Keratinocyte (primary cell): ENCODE measurements around the gene MTR. TPM values are rescaled to one million over a fixed set of nuclear protein-coding genes. Genes with fewer than 3 reads are reported as not detected.

Experiments used
- DNase-seq: peaks from one replicate; pipeline ENCODE4 v3.0.0-alpha.2; 2011; ENCODE audit warnings: low read depth, missing footprints, low spot score
- FAIRE-seq: peaks from 2 replicates; lab custom pipeline; 2011; peaks lifted over from hg19 to GRCh38; lab: Jason Lieb, UNC
- H2AFZ ChIP-seq: 2 replicates; pipeline ENCODE4 v1.6.0; 2012; ENCODE audit warnings: low read length, control low read depth, inconsistent platforms; ENCODE audit not compliant: control insufficient read depth
- H3K27ac ChIP-seq: 2 replicates; pipeline ENCODE4 v1.5.1; 2011; ENCODE audit warnings: low read length; ENCODE audit not compliant: control insufficient read depth, insufficient read depth
- H3K27me3 ChIP-seq: 3 replicates; pipeline ENCODE4 v1.6.0; 2011; ENCODE audit warnings: low read length; ENCODE audit not compliant: control insufficient read depth, insufficient read depth; ENCODE audit errors: extremely low read depth
- H3K36me3 ChIP-seq, 2 experiments: 2 replicates in 1 of 2; 3 replicates in 1 of 2; pipeline ENCODE4 v1.5.1; 2011; ENCODE audit warnings: low read length in 2 of 2, mild to moderate bottlenecking in 1 of 2; ENCODE audit not compliant: control insufficient read depth in 2 of 2, insufficient read depth in 2 of 2; ENCODE audit errors: extremely low read depth in 1 of 2
- H3K4me1 ChIP-seq: 3 replicates; pipeline ENCODE4 v1.5.1; 2011; ENCODE audit warnings: low read length; ENCODE audit not compliant: control insufficient read depth, insufficient read depth; ENCODE audit errors: extremely low read depth
- H3K4me2 ChIP-seq: 3 replicates; pipeline ENCODE4 v1.6.0; 2011; ENCODE audit warnings: low read depth, low read length; ENCODE audit not compliant: control insufficient read depth, insufficient read depth; ENCODE audit errors: extremely low read depth
- H3K4me3 ChIP-seq, 3 experiments: fragments of 200-600 bp in 1 of 3; sonication (generic) in 1 of 3; 2 replicates in 2 of 3; 3 replicates in 1 of 3; pipeline ENCODE4 v1.5.1; 2011 to 2016; ENCODE audit warnings: low read length in 3 of 3, mild to moderate bottlenecking in 3 of 3, control low read depth in 2 of 3, inconsistent platforms in 1 of 3, low read depth in 1 of 3, mixed read lengths in 1 of 3, mixed run types in 1 of 3, moderate library complexity in 1 of 3; ENCODE audit not compliant: control insufficient read depth in 2 of 3, insufficient read depth in 2 of 3; ENCODE audit errors: extremely low read depth in 1 of 3
- H3K79me2 ChIP-seq: 2 replicates; pipeline ENCODE4 v1.6.0; 2012; ENCODE audit warnings: low read length; ENCODE audit not compliant: control insufficient read depth, insufficient read depth
- H3K9ac ChIP-seq: 3 replicates; pipeline ENCODE4 v1.6.0; 2011; ENCODE audit warnings: low read length; ENCODE audit not compliant: control insufficient read depth, insufficient read depth; ENCODE audit errors: extremely low read depth
- H3K9me1 ChIP-seq: 3 replicates; pipeline ENCODE4 v1.6.0; 2011; ENCODE audit warnings: low read length; ENCODE audit not compliant: control insufficient read depth, insufficient read depth; ENCODE audit errors: extremely low read depth
- H3K9me3 ChIP-seq: 2 replicates; pipeline ENCODE4 v1.5.1; 2012; ENCODE audit warnings: low read depth, low read length; ENCODE audit not compliant: control insufficient read depth
- H4K20me1 ChIP-seq: 3 replicates; pipeline ENCODE4 v1.6.0; 2011; ENCODE audit warnings: low read length; ENCODE audit not compliant: control insufficient read depth, insufficient read depth; ENCODE audit errors: extremely low read depth
- EZH2 ChIP-seq: IDR thresholded peaks from one replicate; pipeline ENCODE4 v1.6.1; 2012; ENCODE audit warnings: inconsistent platforms, mild to moderate bottlenecking, low read length, moderate library complexity
- dilution Hi-C: fragments of 300-500 bp; cut with MboI; formaldehyde crosslinking; loops from one replicate; pipeline ENCODE4 v1.7.0; 2020; ENCODE audit warnings: low sequenced_read_pairs; ENCODE audit not compliant: extremely low pct_ligation_motif_present
- polyA plus RNA-seq, 5 experiments: library from polyadenylated mRNA; depleted of rRNA in 3 of 5; stranded (reverse) in 3 of 5; stranded (forward) in 1 of 5; unstranded in 1 of 5; fragments of >200 nt; gene quantifications; 1 replicate in 1 of 5; 2 replicates in 3 of 5; 3 replicates in 1 of 5; pipeline versions ENCODE4 v1.2.1 to v1.2.3, GENCODE V29; 2011 to 2012; ENCODE audit warnings: missing spikeins in 2 of 5, low read depth in 1 of 5, low replicate concordance in 1 of 5
- TF ChIP-seq, protein P1 (sequence below), 3 experiments: IDR thresholded peaks in 1 of 3; conservative IDR thresholded peaks in 1 of 3; optimal IDR thresholded peaks in 1 of 3; 2 replicates in 2 of 3; 3 replicates in 1 of 3; pipeline versions ENCODE3 to v1.5.1; 2011; ENCODE audit warnings: low read length in 3 of 3, mild to moderate bottlenecking in 3 of 3, moderate library complexity in 2 of 3, control low read depth in 1 of 3, inconsistent platforms in 1 of 3; ENCODE audit not compliant: insufficient read depth in 2 of 3; ENCODE audit errors: extremely low read depth in 1 of 3

The MTR gene
- polyA plus RNA-seq, 1 donor (not counting 4 experiments of a cell fraction or from before 2014, with no cell fraction given): 14.3 TPM

DNA sequence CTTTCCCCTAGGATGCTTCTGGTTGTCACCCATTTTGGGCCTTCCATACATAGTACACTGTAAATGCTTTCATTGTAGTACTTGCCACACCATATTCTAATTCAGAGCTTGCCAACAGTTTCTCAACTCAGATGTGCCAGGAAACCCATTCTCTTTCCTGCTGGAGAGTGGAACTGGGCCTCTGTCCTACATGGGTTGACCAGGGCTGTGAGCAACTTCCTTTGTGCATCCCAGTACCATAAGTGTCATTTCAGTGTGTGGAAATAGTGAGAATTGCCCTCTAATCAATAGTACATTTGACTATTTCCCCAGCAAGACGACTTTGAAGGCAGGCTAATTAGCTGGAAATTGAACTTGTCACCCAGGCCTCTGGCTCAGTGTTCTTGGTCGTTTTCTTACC lies 74.8 kb downstream of the MTR start:
- Histone ChIP-seq H3K9ac (no peak overlapping the region), H3K79me2 (no peaks in the 10 kb centered on the region), H2AFZ (no peak overlapping the region), H3K9me1 (no peaks in the 10 kb centered on the region), H4K20me1 (no peaks in the 10 kb centered on the region), H3K27me3 (no peaks in the 10 kb centered on the region), H3K4me1 (no peaks in the 10 kb centered on the region), H3K9me3 (no peaks in the 10 kb centered on the region), H3K27ac (no peak overlapping the region), H3K4me3 (no peak overlapping the region), H3K4me2 (no peak overlapping the region), H3K36me3 (peaks cover 10 to 13% of the 10 kb centered on the region in 2 experiments)
- FAIRE-seq (no peak), DNase-seq (no peak)
- dilution Hi-C loops: no loop called here
- no peak for TF ChIP-seq EZH2
- TF ChIP-seq, protein P1, sequence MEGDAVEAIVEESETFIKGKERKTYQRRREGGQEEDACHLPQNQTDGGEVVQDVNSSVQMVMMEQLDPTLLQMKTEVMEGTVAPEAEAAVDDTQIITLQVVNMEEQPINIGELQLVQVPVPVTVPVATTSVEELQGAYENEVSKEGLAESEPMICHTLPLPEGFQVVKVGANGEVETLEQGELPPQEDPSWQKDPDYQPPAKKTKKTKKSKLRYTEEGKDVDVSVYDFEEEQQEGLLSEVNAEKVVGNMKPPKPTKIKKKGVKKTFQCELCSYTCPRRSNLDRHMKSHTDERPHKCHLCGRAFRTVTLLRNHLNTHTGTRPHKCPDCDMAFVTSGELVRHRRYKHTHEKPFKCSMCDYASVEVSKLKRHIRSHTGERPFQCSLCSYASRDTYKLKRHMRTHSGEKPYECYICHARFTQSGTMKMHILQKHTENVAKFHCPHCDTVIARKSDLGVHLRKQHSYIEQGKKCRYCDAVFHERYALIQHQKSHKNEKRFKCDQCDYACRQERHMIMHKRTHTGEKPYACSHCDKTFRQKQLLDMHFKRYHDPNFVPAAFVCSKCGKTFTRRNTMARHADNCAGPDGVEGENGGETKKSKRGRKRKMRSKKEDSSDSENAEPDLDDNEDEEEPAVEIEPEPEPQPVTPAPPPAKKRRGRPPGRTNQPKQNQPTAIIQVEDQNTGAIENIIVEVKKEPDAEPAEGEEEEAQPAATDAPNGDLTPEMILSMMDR (optimal IDR thresholded peaks at IDR 0.05 in 1 of 3, IDR thresholded peaks at IDR 0.05 in 1 of 3, conservative IDR thresholded peaks at IDR 0.05 in 1 of 3; ENCODE audit: extremely low read depth in 1 of 3, insufficient read depth in 2 of 3, low read length in 3 of 3): no peak

DNA sequence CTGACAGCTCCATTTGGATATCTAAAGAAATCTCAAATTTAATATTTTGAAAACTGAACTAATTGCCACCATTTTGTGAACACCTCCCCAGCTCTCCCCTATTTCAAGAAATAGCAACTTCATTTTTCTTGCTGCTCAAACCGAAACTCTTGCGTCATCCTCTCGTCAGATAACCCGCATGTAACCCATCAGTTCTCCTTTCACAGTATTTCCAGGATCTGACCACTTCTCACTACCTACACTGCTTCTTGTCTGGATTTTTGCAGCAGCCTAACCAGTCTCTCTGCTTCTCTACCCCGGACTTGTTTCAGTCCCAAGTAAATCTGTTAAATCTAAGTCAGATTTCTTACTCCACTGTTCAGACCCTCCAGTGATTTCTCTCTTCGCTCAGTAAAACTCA lies 75.6 kb downstream of the MTR start:
- H3K79me2 ChIP-seq: no peaks in the 10 kb centered on the region
- H3K9ac ChIP-seq: no peak overlapping the region
- H3K27ac ChIP-seq: no peak overlapping the region
- H3K4me2 ChIP-seq: no peak overlapping the region
- no peak for TF ChIP-seq EZH2
- TF ChIP-seq, protein P1 (optimal IDR thresholded peaks at IDR 0.05 in 1 of 3, IDR thresholded peaks at IDR 0.05 in 1 of 3, conservative IDR thresholded peaks at IDR 0.05 in 1 of 3; ENCODE audit: extremely low read depth in 1 of 3, insufficient read depth in 2 of 3, low read length in 3 of 3): no peak
- FAIRE-seq (no peak), DNase-seq (no peak)
- no peak overlapping the region for H3K4me3 ChIP-seq
- H2AFZ ChIP-seq: no peak overlapping the region
- no peaks in the 10 kb centered on the region for H4K20me1 ChIP-seq
- peaks cover 10 to 13% of the 10 kb centered on the region in 2 experiments for H3K36me3 ChIP-seq
- no peaks in the 10 kb centered on the region for H3K9me1 ChIP-seq
- H3K4me1 ChIP-seq: no peaks in the 10 kb centered on the region
- dilution Hi-C loops: no loop called here
- H3K27me3 ChIP-seq: no peaks in the 10 kb centered on the region
- no peaks in the 10 kb centered on the region for H3K9me3 ChIP-seq
